HG02571 (cell line): ENCODE data around the gene FAM13B.
"Not testable (repeated sequence)": the region's sequence is repeated elsewhere in the genome, so short reads cannot be mapped to it uniquely, and the experiment has no call there.

Experiments
- ATAC-seq: cut with Tn5 transposase; IDR thresholded peaks from one replicate; pipeline ENCODE4 v1.9.1; 2021; ENCODE audit warnings: mild to moderate bottlenecking, moderate library complexity; ENCODE audit not compliant: unreplicated experiment

Gene FAM13B

DNA sequence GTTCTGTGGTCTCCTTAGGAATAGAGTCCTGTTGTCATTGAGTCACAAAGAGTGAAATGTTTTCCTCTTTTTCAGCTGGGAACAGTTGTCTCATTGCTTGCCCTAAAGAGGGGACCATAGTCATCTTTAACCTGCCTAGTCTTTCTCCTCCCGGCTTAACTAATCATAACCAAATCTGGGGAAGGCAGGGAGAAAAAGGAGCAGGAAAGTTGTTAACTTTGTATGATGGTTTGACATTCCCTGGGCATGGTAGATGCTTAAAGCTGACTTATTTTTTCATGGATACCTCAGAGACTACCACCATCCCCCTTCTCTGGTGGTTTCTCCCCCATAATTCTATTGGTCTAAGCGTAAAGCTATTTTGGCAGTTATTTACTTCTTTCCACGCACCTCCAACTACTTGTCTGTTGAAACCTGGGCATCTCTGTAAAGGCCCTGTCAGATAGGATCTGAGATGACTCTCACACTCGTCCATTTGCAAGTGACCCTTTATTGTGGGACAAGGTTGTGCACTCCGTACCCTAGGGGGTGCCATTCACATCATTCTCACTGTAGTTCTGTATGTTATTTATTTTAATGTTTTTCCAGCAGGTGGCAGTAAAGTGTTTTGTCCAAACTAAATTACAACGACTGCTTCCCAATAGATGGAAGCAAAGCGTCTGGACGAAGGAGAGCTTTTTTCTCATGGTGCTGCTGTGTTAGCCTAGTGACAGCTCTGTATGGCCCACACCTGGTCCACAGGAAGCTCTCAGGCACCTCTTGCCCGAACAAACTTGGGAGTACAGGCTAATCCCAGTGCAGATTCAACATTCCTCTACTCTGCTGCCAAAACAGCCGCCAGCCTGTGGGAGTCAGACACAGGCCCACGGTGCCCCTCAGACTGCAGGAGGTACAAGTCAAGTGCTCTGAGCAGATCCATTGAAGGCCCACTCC, 3.0 kb upstream of the FAM13B start:
- no peak for ATAC-seq

DNA sequence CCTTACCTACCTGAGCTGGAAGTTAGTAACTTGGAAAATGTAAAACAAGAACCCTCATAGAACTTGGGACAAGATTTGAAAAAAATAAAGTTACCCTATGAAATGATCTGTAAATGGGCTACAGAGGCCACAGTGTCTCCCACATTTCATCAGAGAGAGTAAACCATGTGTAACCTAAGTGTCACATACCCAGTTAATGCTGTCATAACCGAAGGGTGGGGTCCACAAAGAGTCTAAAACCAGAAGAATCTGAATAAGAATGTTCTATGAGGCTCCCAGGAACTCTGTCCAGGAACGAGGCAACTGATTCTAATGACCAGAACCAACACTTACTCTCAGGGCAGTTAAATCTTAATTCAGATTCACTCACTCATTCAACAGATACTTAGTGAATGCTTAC, 1.0 kb upstream of the FAM13B start:
- ATAC-seq = no peak

DNA sequence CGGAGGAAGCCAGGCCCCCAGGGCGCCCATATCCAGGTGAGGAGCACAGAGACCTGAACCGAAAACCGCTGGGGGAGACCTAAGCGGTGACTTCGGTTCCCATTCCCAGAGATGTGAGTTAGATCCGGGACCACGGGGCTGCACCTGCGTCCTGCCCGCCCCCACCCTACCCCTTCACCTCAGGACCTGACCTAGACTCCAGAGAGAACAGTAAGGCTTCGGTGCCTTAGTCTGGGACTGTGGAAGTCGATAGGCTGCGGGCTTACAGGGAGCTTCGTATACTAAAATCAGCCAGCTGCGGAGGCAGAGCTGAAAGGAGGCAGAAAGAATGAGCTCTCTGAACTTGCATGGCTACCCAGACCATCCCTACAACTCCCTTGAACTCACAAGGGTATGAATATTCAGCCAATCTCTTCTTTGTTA, 518 bp upstream of the FAM13B start:
- ATAC-seq = no peak

DNA sequence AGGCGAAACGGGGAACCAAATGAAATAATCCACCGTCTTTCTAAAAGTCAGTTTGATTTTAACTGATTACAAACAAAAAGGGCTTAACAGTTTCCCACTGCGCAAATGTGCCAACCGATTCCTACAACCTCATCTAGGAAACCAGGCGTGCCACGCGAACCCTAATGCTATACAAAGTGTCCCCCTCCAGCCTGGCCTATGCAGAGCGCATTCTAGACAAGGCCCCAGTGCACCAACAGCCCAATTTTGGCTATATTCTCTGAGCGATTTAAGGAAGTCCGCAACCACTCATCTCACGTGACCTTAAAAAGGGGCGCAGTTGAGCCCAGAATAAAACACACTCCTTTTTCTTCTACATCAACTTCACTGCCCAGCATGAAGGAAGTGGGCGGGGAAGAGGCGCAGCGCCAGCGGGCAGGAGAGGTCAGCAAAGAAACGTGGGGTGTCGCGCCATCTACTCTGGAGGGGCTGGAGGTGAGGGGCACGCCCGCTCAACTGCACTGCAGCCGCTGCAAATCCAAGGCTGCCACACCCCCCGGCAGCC, 779 bp downstream of the FAM13B start:
- ATAC-seq = peak; percentile 33

DNA sequence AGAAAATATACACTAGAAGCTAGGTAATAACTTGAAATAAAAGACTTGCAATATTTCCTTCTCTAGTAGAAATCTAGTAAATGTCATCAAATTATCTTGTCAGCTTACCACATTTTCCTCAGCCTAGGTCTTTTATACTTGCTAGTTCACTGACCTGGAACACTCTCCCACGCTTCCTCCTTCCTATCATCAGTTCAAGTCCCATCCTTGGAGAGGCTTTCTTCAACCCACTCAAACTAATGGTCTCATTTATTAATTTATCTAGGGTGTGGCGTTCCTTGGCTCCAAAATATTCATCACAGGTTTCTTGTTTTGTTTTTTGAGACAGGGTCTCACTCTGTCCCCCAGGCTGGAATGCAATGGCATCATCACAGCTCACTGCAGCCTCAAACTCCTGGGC, 2.9 kb downstream of the FAM13B start:
- ATAC-seq = no peak

DNA sequence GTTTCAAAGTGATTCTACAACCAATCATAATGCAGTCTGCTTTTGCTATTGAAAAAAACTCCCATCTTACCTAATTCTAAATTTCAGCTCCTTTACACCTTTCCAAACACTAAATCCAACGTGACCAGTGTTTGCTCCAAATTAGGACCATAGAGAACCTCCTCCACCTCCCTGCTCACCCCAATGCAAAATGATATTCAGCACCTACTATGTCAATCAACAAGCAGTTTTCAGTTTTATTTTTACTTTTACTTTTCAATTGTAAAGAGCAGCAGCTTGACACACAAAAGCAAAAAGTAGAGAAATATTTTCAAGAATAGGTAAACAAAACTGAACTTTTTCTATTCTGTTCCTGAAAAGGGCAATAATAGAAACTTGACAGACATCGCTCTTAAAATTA, 3.4 kb downstream of the FAM13B start:
- no peak for ATAC-seq

DNA sequence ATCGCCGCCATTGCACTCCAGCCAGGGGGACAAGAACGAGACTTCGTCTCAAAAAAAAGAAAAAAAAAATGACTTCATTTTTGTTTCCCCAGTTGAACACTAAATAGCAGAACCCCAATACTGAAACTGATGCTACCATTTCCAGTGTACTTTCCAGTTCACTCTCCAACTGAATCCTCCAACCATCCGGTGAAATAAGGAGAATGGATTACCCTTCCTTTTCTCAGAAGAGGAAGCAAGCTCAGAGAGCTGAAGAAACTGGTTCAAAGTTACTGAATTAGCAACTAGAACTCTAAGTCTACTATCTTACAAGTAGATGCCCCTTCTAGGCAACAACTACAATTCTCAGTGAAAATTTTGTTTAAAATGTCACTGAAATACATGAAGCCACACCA, 3.9 kb downstream of the FAM13B start:
- no peak for ATAC-seq

DNA sequence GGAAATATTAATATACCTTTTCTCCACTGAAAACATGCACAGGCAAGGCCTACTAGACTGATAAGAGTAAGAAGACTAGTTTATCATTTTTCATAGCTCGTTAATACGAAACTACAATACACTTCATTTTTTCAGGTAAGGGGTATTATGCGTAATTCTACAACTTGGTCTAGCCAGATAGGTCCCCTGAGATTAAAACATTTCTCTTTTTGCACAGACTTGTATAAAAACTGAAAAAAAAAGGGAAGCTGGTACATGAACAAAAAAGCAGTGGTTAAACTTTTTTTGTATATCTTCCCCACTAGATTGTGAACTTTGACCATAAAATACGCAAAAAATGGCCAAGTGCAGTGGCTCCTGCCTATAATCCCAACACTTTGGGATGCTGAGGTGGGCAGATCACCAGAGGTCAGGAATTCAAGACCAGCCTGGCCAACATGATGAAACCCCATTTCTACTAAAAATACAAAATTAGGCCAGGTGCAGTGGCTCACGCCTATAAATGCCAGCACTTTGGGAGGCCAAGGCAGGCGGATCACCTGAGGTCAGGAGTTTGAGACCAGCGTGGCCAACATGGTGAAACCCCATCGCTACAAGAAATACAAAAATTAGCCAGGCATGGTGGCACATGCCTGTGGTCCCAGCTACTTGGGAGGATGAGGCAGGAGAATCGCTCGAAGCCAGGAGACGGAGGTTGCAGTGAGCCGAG, 4.5 kb downstream of the FAM13B start:
- ATAC-seq = not testable (repeated sequence)

DNA sequence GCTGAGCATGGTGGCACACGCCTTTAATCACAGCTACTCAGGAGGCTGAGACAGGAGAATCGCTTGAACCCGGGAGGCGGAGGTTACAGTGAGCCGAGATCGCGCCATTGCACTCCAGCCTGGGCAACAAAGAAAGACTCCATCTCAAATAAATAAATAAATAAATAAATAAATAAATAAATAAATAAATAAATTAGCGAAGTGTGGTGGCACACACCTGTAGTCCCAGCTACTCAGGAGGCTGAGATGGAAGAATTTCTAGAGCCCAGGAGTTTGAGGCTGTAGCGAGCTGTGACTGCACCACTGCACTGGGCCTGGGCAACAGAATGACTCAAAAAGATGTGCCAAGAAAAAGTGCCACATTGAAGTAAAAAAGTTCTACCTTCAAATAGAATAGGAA, 6.1 kb downstream of the FAM13B start:
- not testable (repeated sequence) for ATAC-seq

DNA sequence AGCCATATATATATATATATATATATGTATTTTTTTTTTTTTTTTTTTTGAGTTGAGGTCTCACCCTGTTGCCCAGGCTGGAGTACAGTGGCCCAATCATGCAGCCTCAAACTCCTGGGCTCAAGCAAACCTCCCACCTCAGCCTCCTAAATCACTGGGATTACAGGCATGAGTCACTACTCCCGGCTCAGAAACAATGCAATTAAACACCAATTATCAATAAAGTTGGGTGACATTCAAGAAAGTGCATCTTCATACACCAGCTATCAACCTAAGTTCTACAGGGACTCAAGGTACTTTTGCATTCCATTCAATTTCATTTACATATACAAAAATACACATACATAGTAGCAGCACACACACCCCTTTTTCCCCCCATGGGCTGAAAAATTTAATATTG, 7.6 kb downstream of the FAM13B start:
- ATAC-seq = no peak

DNA sequence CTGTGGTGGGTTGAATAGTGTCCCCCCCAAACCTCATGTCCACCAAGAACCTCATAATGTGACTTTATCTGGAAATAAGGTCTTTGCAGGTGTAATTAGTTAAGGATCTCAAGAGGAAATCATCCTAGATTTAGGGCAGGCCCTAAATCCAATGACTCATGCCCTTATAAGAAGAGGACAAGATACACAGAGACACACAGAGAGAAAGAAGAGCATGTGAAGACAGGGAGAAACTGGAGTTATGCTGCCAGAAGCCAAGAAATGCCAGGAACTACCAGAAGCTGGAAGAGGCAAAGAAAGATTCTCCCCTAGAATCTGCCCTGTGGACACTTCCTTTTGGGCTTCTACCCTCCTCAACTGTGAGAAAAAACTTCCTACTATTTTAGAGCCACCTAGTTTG, 8.8 kb downstream of the FAM13B start:
- no peak for ATAC-seq

DNA sequence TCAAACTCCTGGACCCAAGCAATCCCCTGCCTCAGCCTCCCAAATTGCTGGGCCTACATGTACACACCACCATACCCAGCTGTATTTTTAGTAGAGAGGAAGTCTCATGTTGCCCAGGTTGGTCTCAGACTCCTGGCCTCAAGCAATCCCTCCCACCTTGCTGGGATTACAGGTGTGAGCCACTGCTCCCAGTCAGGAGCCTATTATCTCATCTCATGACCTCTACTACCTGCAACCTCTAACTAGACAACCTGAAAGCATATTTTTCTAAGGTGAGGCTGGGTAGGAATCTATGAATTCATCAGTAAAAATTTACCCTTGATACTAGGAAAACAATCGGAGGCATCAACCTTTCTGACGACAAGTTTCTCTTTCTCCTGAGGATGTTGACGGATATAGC, 10.0 kb downstream of the FAM13B start:
- ATAC-seq = no peak

DNA sequence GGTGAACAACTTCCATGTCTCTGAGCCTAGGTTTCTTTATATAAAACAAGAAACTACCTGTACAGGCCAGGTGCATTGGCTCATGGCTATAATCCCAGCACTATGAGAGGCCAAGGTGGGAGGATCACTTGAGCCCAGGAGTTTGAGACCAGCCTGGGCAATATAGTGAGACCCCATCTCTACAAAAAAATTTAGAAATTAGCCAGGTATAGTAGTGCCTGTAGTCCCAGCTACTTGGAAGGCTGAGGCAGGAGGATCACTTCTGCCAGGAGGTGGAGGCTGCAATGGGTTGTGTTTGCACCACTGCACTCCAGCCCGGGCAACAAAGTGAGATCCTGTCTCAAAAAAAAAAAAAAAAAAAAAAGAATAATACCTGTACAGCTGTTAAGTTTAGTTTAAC, 11.1 kb downstream of the FAM13B start:
- no peak for ATAC-seq

DNA sequence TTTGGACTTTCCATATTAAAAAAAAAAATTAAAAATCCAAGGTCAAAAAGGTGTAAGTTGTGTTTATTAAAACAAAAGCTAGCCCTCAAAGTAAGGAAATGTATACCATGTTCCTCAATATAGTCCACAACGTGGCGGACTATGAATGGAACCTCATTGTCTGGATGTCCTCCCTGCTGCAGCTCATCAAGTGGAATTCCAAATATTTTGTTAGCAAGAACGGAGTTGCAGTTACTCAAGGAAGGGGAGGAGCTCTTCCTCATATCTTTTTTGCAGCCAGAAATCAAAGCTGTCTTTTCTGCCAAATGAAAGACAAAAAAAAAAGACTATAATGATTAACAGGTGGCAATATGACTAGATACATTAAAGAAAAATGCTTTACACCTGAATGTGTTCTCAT, 14.0 kb downstream of the FAM13B start:
- ATAC-seq = no peak

DNA sequence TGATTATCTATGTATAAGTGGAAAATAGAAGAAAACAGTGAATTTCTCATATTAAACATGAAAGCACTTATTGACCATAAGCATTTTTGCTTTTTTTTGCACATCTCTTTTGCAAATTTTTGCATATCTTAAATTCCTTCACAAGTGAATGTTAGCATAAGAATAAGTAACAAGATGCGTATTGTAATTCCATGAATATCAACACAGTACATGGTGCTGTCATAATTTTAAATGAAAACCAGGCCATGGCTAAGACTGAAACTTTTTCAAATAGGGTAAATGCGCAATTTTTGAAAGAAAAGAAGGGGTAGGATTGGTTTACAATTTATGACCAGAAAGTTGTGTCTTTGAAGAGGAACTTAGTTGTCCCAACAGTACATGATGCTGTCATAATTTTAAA, 17.0 kb downstream of the FAM13B start:
- ATAC-seq = no peak

DNA sequence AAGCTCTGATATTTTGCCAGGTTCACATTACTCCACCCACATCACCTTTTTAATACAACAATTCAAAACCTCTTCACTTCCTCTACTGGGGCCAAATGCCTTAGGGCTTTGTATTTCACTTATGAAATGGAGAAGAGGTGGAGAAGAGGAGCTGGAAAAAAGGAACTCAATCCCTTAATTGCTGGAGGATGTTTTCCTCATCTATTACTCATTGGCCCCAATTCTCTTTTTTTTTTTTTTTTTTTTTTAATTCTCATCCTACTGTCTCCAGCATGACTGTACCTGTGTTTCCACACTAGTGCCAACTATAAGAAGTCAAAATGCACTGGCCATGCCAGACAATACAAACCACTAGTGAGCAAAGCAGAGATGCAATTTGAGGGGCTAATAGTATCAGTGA, 20.9 kb downstream of the FAM13B start:
- no peak for ATAC-seq

DNA sequence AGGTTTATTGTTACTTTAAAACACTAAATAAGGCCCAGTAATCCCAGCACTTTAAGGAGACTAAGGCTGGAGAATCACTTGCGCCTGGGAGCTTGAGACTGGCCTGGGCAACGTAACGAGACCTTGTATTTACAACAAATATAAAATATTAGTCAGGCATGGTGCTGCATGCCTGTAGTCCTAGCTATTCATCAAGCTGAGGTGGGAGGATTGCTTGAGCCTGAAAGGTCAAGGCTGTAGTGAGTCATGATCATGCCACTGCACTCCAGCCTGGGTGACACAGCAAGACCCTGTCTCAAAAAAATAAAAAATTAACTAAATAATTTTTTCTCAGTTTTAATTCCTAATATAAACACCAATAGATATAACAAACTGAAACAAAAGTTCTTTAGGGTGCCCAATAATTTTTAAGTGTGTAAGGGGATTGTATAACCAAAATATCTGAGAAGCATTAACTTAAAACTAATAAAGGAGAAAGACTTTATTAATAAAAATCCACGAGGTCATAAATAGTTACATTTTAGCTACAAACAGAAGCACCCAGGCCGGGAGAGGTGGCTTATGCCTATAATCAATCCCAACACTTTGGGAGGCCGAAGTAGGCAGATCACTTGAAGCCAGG, 32.7 kb downstream of the FAM13B start:
- no peak for ATAC-seq

DNA sequence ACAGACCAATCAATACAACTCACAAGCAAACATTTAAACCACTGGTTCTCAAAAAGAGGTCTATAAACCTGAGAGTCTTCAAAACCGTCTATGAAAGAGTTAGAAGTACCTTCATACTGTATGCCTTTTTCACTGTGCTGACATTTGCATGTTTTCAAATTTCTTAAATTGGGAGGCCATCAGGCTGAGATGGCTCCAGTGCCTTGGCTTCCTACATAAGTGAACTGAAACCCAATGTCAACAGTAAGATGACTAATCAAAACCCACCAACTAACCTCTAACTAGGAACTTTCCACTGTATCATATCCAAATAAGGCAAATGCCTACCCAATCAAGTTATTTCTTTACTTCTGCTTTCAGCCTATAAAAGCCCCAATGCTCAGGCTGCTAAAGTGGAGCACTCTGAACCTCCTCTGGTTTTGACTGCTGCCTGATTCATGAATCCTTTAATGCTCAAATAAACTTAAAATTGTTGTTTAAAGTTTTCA, 35.1 kb downstream of the FAM13B start:
- no peak for ATAC-seq

DNA sequence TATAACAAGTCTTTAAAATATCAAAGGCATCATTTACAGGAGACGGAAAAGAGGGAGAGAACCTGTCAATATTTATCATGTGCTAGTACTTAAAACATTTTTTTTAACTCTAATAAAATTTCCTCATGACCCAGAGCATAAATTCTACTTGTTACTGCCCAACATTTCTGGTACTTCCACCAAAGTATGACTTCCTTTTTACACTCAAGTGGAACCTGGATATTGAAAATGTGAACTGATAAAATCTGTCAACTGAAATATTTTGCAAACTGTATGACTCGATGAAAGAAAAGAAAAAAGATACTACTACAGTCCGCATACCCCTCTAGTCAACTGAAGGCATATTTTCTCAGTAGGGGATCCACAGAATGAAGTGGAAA, 37.1 kb downstream of the FAM13B start:
- no peak for ATAC-seq

DNA sequence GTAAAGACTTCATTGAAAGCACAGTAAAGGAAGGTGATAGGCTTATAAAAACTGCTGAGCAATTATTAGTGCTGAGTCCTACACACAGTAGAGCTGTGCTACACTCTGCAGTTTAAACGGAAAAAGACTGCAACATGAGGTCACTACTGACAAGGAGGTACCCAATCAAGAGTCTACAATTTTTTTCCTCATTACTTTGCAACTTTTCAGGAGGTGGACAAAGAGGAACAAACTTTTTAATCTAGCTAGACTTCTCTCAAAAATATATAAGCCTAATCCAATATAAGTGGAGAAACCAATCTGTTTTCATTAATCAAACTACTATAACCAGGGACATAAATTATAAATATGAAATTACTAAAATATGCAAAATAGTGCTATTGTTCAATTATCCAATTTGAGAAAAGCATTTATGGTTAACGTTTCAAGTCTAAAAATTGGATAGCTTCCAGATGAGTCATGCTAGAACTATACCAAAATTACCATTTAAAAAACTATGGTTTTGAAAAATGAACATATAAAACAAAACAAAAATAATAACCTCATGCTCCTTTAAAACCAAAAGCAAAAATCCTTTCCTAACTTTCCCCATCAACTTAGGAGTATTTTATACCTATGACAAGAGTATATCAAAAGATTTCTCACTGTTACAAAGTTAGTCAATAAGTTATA, 37.7 kb downstream of the FAM13B start:
- ATAC-seq = no peak

DNA sequence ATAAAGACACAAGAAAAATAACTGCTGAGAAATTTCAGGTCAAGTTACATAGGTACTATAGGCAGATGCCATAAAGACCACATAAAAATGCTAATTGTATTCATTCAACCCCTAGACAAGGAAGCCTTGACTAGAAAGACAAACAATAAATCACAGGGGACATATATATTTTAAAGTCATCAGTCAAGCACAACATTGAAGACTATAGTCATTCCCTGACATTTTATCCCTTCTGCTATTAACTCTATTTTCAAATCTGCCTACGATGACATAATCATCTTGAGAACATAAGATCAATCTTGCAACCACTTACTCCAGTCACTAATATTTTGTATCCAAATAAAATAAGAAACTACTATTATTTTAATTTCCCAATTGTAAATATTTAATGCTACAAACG, 38.3 kb downstream of the FAM13B start:
- no peak for ATAC-seq
